Right lobe of liver (tissue), 4 donors: ENCODE data around the gene HOXB3.

ENCODE experiments used
- POLR2A ChIP-seq: fragments of 450-650 bp; IDR thresholded peaks from one replicate; pipeline ENCODE4 v1.6.1; 2017; ENCODE audit warnings: antibody characterized with exemption, mild to moderate bottlenecking
- TF ChIP-seq, protein P1 (sequence below), 4 donors: fragments of 200-600 bp in 3 of 4; fragments of 450-650 bp in 1 of 4; IDR thresholded peaks; one replicate each; pipeline versions ENCODE4 v1.5.1 to v1.8.0; 2016 to 2022; ENCODE audit warnings: antibody characterized with exemption in 4 of 4, mild to moderate bottlenecking in 2 of 4
- donor health status: DM: no; HTN: no; CAD: no.
- donor health status: DM: no; HTN: no; CAD: no.
- donor health status: DM: no; HTN: yes; CAD: no.

DNA sequence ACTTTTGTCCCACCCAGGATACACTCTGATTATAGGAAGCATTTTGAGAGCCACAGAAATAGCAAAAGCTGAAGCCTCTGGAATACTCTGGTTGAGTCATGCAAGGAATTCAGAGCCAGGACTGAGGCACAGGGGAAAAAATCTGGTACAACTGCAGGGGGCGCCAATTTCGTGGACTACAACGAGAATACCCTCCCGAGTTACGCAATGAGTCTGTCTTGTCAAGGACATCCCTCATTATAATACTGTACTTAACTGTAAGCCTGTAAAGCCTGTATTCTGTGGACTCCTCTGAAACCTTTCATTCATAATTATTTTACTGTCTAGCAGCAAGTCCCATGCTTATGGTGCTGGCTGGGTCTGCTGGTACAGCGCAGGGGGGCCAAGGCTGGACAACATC, 67.0 kb downstream of the HOXB3 start:
- TF ChIP-seq, protein P1, sequence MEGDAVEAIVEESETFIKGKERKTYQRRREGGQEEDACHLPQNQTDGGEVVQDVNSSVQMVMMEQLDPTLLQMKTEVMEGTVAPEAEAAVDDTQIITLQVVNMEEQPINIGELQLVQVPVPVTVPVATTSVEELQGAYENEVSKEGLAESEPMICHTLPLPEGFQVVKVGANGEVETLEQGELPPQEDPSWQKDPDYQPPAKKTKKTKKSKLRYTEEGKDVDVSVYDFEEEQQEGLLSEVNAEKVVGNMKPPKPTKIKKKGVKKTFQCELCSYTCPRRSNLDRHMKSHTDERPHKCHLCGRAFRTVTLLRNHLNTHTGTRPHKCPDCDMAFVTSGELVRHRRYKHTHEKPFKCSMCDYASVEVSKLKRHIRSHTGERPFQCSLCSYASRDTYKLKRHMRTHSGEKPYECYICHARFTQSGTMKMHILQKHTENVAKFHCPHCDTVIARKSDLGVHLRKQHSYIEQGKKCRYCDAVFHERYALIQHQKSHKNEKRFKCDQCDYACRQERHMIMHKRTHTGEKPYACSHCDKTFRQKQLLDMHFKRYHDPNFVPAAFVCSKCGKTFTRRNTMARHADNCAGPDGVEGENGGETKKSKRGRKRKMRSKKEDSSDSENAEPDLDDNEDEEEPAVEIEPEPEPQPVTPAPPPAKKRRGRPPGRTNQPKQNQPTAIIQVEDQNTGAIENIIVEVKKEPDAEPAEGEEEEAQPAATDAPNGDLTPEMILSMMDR (IDR thresholded peaks at IDR 0.05), result no peak
- TF ChIP-seq POLR2A, result no peak
